GM12891 (cell line): ENCODE data around the gene SOWAHA. TPM values are rescaled to one million over a fixed set of nuclear protein-coding genes. Genes with fewer than 3 reads are reported as not detected.

Experiments
- DNase-seq: peaks from one replicate; pipeline ENCODE4 v3.0.0; 2011; ENCODE audit warnings: low spot score; ENCODE audit not compliant: insufficient read length
- FAIRE-seq: peaks from 2 replicates; lab custom pipeline; 2011; peaks lifted over from hg19 to GRCh38; lab: Jason Lieb, UNC
- PAX5 ChIP-seq: IDR thresholded peaks from 2 replicates; pipeline ENCODE4 v1.6.1; 2011; ENCODE audit warnings: low read length, moderate library complexity, mild to moderate bottlenecking; ENCODE audit not compliant: insufficient read depth, severe bottlenecking
- POLR2A ChIP-seq: IDR thresholded peaks from 2 replicates; pipeline ENCODE4 v1.6.1; 2011; ENCODE audit warnings: low read depth, low read length, control low read depth
- POLR2AphosphoS5 ChIP-seq: IDR thresholded peaks from 2 replicates; pipeline ENCODE4 v1.6.1; 2011; ENCODE audit warnings: low read depth, low read length, control low read depth
- POU2F2 ChIP-seq: IDR thresholded peaks from 2 replicates; pipeline ENCODE4 v1.6.1; 2011; ENCODE audit warnings: low read depth, mild to moderate bottlenecking, control low read depth, low read length, moderate library complexity
- SPI1 ChIP-seq: IDR thresholded peaks from 2 replicates; pipeline ENCODE4 v1.6.1; 2011; ENCODE audit warnings: low read depth, low read length, control low read depth
- TAF1 ChIP-seq: IDR thresholded peaks from 2 replicates; pipeline ENCODE4 v1.6.1; 2011; ENCODE audit warnings: low read depth, low read length, control low read depth
- polyA plus RNA-seq: library from polyadenylated mRNA; unstranded; fragments of >200 nt; gene quantifications from one replicate; pipeline ENCODE4 v1.2.1, GENCODE V29; 2012; ENCODE audit warnings: low read depth, missing spikeins, inconsistent platforms; ENCODE audit not compliant: missing spikeins

SOWAHA gene
- polyA plus RNA-seq: 0.23 TPM

GRCh38 chr5:132812781-132813598 lies at the start of gene SOWAHA:
Gene SOWAHA, plus strand, starts transcription at chr5:132813302. Its CDS starts 320 bp downstream, at chr5:132813622.
- no peak for DNase-seq
- FAIRE-seq: no peak
- no peak for TF ChIP-seq POLR2A

DNA sequence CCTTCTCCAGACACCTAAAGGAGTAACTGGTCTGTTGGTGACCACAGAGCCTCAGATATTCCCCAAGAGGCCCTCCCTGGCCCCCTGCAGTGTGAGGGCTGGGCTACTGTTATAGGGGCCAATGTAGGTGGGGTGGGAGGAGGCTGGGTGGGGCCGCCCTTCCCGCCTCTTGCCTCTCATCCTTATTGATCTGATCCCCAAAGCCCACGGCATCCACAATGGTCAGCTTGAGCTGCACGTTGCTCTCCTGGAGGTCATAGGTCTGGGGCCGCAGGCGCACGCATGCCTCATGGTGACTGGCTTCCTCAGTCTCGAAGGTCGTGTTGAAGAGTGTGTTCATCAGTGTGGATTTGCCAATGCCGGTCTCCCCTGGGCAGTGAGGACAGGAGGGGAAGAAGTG lies 49.1 kb upstream of the SOWAHA start:
- DNase-seq (no peak), FAIRE-seq (no peak)
- TF ChIP-seq TAF1 (no peak), POLR2AphosphoS5 (no peak), POU2F2 (no peak), PAX5 (no peak), POLR2A (no peak), SPI1 (no peak)

DNA sequence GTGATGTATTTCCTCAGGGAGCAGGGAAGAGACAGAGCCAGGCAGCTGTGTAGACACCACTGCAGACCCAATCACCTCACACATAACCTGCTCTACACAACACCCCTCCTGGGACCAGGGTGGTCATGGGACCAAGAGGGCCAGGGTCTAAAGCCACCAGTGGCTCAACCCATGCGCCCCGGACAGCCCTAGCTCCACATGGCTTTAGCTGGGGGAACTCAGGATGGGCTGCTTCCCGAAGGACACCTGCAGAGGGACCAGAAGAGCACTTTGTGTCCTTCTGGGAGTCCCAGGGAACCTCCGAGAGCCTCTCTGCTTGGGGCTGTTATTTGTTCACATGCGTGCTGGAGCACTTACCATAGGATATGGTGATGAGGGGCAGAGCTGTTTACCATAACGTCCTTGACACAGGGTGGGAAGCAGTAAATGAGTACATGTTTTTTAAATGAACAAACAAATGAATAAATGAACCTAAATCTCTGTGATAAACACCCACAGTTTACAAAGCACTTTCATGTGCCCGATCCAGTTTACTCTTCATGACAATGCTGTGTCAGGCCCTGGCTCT lies 48.3 kb upstream of the SOWAHA start:
- DNase-seq: no peak
- TF ChIP-seq POLR2AphosphoS5: no peak
- no peak for TF ChIP-seq POU2F2
- no peak for TF ChIP-seq POLR2A
- TF ChIP-seq SPI1: no peak
- TF ChIP-seq TAF1: no peak
- no peak for TF ChIP-seq PAX5
- FAIRE-seq: peak; percentile 9

DNA sequence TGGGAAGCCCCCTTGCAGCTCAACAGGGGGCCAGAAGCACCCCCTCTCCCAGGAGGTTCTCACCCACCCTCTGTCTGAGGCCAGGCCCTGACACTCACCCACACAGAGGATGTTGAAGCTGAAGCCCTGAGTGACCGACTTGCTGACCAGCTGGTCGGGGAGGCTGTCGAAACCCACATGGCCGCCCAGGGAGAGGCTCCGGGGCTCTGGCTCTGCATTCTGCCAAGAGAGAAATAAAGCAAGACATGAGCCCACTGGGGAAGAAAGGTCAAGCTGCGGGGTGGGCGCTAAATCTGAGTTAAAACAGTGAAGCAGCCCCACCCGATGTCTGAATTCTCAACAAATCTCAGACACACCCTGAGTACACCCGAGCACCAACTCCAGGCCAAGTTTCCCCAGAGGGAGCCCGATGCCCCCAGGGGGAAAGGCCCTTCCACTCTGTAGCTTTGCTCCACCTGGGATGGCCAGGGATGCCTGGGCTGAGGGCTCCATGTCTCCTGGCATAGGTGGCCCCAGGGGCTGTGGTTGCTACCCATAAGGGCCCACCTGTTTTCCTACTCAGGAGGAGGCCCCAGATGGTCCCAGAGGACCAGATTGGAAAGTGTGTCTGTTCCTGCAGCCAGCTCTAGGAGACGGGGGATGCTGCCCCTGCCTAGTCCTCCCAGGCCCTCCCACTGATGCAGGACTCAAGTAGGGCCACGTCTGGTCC lies 47.6 kb upstream of the SOWAHA start:
- no peak for TF ChIP-seq SPI1
- no peak for FAIRE-seq

GRCh38 chr5:132766020-132766805 lies 46.9 kb upstream of the SOWAHA start:
- DNase-seq (no peak), FAIRE-seq (no peak)
- TF ChIP-seq PAX5 (no peak), POU2F2 (no peak), SPI1 (no peak), POLR2AphosphoS5 (no peak), POLR2A (no peak), TAF1 (no peak)

More for the DNA sequence above, 47.6 kb upstream of the SOWAHA start:
- no peak for DNase-seq

DNA sequence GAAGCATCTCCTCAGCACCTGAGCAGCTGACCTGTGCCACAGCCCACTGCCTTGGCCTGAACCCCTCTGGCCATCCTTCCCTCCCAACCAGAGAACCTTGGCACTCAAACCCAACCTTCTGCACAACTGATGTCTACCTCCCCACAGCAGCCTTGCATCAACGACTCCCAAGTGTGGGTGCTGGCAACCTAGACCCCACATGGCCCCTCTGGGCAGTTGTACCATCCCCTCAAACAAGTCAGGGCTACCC lies 46.4 kb upstream of the SOWAHA start:
- FAIRE-seq: no peak
- TF ChIP-seq POLR2A: no peak
- no peak for TF ChIP-seq PAX5
- TF ChIP-seq POLR2AphosphoS5: no peak
- no peak for TF ChIP-seq TAF1
- no peak for TF ChIP-seq SPI1
- TF ChIP-seq POU2F2: no peak
- no peak for DNase-seq

DNA sequence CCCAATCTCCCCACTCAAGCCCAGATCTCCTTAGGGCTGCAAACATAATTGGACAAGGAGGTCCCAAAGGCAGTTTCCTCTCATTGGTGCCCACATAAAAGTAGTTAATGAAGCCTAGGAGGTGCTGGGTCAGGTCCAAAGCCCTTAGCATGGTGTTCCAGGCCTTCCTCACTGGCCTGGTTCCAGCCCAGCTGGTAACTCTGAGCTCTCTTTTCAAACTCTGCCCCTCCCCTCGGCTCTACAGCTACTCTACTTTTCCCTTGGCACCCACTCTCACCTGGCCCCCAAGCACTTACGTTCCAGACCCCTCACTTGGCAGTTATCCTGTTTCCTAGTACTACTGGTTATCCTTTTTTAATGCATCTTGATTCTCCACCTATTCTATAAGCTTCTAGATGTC lies 46.0 kb upstream of the SOWAHA start:
- DNase-seq (no peak), FAIRE-seq (no peak)
- no peak for TF ChIP-seq TAF1
- TF ChIP-seq SPI1: no peak
- no peak for TF ChIP-seq POLR2AphosphoS5
- TF ChIP-seq PAX5: no peak
- TF ChIP-seq POU2F2: no peak
- no peak for TF ChIP-seq POLR2A

DNA sequence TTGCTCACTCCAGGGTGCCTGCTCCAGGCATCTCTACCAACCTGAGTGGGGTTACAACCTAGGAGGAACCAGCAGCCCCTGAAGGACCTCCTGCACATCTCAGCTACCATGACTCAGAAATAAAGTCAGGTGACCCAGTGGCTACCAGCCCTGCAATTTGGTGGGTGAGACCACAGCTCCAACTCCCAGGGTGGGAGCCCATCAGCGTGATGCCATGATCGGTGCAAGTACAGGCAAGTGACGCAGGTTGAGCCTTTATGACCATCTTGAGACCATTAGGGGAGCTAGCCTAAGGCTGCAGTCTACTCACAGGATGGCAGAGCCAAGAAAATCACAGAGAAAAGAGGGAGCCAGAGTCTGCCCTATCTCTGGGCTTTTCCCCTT lies 44.6 kb upstream of the SOWAHA start:
- DNase-seq (no peak), FAIRE-seq (no peak)
- TF ChIP-seq TAF1 (no peak), POU2F2 (no peak), SPI1 (no peak), PAX5 (no peak)

DNA sequence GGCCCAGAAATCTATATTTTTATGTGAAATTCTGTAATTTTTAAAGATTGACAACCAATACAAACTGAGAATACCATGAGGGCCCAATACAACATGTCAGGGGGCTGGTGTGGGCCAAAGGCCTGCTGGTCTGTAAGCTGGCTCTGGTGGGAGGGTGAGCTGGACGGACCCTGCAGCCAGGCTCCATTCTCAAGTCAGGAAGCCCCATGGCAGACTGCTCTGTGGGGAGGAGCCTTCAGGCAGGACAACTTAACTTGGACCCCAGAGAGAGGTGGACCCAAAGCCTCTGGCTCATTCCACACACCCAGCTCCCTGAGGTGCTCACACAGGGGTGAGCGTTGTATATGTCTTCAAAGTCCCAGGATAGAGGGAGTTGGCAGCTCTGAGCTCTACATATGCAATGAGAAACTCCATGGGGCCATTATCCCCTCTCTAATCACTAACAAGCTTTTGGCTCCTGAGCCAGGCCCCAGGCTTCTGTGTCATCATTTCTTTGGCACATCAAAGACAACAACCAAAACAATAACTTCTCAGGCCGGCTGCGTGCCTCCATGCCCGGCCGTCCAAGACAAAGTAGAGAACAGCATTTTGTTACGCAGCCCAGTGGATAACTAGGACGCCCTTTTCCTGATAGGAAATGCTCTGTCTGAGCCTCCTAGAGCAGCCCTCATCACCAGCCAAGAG lies 42.5 kb upstream of the SOWAHA start:
- no peak for DNase-seq
- FAIRE-seq: no peak
- TF ChIP-seq TAF1: no peak

GRCh38 chr5:132771503-132771998 lies 41.6 kb upstream of the SOWAHA start:
- no peak for TF ChIP-seq PAX5
- no peak for TF ChIP-seq POLR2AphosphoS5
- TF ChIP-seq POLR2A: no peak
- TF ChIP-seq POU2F2: no peak
- TF ChIP-seq SPI1: no peak

More at GRCh38 chr5:132771503-132771998, 41.6 kb upstream of the SOWAHA start:
- FAIRE-seq (no peak), DNase-seq (no peak)
